NCI-H1417 (cell line): ENCODE measurements around the gene NEUROD4.

Experiments
- DNase-seq, 3 experiments: peaks; one replicate each; lab custom pipeline; 2025; lab: John Stamatoyannopoulos, UW

NEUROD4 gene

GRCh38 chr12:55060470-55060869 is 40.7 kb downstream of the NEUROD4 start:
- DNase-seq, result no peak

DNA sequence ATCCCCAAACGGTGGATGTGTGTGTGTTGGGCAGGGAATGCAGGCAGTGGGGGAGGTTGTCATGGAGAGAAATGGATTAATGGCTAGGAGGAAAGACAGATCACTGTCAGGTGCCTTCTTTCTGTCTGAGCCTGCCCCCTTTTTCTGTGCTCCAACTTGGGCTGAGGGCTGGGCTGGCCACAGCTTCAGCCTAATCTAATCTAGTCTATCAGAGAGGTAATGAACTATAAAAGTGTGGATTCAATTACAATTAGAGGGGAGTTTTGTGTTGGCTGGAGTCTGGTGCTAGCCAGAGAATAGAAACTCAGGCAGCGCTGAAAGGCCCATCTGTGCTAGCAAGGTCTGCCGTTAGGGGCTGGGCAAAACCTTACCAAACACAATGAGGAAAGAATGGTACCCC is 41.2 kb downstream of the NEUROD4 start:
- DNase-seq, result no peak

DNA sequence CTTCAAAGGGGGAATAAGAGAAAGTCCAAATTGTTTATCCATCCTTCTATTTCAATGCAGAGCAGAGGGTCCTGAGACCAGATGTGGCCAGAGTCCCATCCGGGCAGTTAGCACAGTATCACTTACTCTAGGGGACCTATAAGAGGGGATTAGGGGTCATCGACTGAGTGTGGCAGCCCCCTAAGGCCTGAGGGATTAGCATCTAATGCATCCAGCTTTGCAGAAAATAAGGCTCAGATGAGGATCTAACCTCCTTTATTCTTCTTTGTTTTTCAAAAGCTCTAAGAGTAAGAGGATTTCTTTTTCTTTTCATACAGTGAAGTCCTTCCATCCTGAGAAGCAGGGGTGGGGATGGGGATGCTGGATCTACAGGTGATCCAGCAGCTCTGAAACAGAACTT is 43.5 kb downstream of the NEUROD4 start:
- no peak for DNase-seq

DNA sequence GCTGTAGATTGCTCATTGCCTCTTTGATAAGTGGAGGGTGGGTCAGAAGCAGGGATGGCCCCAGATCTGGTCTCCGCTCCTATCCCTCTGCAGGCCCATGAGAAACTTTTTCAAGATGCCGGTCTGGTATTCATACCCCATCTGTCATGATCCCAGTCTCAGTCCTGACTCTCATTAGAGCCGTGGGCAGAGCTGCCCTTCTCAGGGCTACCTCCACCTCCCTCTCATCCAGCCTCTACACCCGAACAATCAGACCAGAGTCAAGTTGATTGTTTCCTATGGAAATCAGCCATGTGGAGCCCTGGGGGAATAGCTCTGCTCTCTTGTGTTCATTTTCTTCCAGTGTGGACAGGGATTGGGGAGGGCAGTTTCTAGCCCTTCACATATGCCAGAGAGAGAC is 45.8 kb downstream of the NEUROD4 start:
- no peak for DNase-seq

GRCh38 chr12:55067701-55068100 is 47.9 kb downstream of the NEUROD4 start:
- DNase-seq, result no peak

- DNase-seq, result peak; percentile 54 to 95 (median 82)
Observed at GRCh38 chr12:55068416-55069010, 48.7 kb downstream of the NEUROD4 start.

- peak; percentile 23 to 68 (median 51) for DNase-seq
Observed at GRCh38 chr12:55072083-55072482, 52.3 kb downstream of the NEUROD4 start.

DNA sequence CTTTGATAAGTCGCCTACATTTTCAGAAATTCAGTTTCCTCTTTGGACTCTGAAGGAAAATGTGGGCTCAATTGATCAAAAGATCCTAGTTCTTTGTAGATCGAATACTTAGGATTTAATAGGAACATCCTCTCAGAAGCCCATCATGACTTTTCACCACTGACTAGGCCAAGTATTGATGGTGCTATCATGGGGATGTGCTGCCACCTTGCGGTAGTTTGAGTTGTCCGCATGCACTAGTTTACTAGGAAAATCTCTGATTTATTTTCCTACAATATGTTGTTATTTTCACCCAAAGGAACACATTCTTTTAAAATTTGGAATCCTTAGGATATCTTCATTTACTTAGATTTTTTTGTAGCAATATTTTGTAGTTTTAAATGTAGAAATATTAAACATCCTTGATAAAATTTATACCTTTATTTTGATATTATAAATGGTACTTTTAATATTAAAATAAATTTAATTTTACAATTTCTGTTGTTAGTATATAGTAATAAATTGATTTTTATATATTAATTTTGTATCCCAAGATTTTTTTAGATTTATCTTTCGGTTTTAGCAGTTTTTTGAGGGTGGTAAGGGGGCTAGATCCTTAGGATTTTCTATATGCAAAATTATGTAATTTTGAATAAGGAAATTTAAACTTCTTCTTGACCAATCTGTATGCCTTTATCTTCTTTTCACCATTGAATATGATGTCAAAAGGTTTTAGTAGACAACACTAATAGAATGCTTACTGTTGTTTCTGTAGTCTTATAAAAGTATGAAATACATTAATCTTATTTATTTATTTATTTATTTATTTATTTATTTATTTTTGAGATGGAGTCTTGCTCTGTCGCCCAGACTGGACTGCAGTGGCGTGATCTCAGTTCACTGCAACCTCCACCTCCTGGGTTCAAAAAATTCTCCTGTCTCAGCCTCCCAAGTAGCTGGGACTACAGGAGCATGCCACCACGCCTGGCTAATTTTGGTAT is 53.6 kb downstream of the NEUROD4 start:
- peak; percentile 60 to 90 (median 88) for DNase-seq

- DNase-seq, result peak in 1 of 3 experiments; percentile 38
Observed at GRCh38 chr12:55074806-55075205, 55.0 kb downstream of the NEUROD4 start.
